AG10803 (cell line): Measurements from ENCODE around the gene ELOF1.
A peak's percentile ranks its signal among the peaks of the same experiment; 100 is the strongest.

Source experiments
- DNase-seq: peaks from one replicate; pipeline ENCODE4 v3.0.0; 2010; ENCODE audit warnings: low read depth
- H3K4me3 ChIP-seq: 2 replicates; pipeline ENCODE4 v1.5.1; 2011; ENCODE audit warnings: mild to moderate bottlenecking, low read length, control low read depth
- TF ChIP-seq, protein P1 (sequence below): conservative IDR thresholded peaks from 2 replicates; pipeline ENCODE4 v1.5.1; 2011; ENCODE audit warnings: mild to moderate bottlenecking, low read length, control low read depth, inconsistent platforms

The ELOF1 gene

DNA sequence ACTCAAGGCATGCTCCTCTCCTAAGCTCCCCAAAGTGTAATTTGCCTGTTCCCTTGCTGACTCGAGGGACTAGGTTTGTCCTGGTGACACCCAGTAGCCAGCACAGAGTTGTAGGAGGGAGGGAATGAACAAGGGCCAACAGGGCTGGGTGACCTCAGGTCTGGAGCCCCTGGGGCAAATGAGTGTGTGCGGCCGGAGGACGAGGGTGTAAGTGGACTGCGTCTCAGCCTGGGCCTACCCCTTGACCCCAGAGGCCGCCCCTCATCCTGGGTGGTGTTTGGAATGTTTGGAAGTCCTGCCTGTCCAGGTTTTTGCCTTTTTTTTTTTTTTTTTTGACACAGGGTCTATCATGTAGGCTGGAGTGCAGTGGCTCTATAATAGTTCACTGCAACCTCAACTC, 52.1 kb downstream of the ELOF1 start:
- H3K4me3 ChIP-seq, result no peak overlapping the region
- DNase-seq, result no peak
- TF ChIP-seq, protein P1, sequence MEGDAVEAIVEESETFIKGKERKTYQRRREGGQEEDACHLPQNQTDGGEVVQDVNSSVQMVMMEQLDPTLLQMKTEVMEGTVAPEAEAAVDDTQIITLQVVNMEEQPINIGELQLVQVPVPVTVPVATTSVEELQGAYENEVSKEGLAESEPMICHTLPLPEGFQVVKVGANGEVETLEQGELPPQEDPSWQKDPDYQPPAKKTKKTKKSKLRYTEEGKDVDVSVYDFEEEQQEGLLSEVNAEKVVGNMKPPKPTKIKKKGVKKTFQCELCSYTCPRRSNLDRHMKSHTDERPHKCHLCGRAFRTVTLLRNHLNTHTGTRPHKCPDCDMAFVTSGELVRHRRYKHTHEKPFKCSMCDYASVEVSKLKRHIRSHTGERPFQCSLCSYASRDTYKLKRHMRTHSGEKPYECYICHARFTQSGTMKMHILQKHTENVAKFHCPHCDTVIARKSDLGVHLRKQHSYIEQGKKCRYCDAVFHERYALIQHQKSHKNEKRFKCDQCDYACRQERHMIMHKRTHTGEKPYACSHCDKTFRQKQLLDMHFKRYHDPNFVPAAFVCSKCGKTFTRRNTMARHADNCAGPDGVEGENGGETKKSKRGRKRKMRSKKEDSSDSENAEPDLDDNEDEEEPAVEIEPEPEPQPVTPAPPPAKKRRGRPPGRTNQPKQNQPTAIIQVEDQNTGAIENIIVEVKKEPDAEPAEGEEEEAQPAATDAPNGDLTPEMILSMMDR, result no peak

DNA sequence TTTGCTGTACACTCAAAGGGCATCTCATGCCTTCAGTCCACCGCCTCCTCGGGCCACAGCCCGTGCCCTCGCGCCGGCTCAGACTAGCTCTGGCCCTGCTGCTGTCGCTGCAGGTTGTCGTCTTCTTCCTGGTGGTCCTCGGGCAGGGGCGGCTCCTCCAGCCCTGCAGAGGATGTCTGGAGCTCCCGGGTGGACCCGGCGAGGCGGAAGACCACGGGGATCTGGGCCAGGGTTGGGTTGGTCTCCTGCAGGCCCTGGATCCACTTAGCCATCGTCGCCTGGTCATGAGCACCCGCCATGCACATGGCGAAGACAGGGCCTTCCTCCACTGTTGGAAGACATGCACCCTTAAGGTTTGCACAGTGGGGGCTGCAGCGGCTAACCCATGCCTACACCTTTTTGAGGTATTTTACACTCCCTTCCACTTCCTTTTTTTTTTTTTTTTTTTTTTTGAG, 52.9 kb downstream of the ELOF1 start:
- TF ChIP-seq, protein P1, result no peak
- peak overlapping the region; percentile 66 for H3K4me3 ChIP-seq
- DNase-seq, result no peak

DNA sequence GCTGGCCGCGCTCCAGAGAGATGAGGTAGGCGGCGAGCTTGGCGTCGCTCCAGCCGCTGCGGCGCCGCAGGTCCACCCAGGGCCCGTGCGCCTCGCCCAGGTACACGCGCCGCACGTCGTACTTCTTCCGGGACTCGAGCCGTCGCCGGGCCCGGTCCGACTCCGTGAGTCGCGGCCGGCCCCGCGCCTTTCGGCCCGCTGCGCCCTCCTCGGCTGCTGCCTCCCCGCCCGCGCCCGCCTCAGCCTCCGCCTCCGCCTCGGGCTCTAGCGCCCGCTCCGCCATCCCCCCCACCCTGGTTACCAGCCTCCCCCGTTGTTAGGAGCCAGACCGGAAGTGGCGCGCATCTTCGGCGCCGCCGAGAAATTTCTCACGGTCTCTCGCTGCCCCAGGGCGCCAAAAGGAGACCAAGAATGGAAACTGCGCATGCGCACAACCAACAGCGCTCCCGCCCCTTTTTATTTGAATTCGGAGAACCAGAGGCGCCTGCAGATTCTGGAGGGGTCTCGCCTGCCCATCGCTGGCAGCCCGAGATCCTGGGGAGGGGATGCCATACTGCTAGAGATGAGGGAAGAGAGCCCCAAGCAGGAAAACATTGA, 53.4 kb downstream of the ELOF1 start, which contains the start of gene ZNF653:
ZNF653 (minus strand) TSS at position 336 of the 597 bp plus-strand sequence; CDS start at position 283, 53 bp downstream.
- H3K4me3 ChIP-seq, result peak within 1 kb of the TSS; percentile 66
- TF ChIP-seq, protein P1, result no peak
- peak; percentile 90 for DNase-seq

DNA sequence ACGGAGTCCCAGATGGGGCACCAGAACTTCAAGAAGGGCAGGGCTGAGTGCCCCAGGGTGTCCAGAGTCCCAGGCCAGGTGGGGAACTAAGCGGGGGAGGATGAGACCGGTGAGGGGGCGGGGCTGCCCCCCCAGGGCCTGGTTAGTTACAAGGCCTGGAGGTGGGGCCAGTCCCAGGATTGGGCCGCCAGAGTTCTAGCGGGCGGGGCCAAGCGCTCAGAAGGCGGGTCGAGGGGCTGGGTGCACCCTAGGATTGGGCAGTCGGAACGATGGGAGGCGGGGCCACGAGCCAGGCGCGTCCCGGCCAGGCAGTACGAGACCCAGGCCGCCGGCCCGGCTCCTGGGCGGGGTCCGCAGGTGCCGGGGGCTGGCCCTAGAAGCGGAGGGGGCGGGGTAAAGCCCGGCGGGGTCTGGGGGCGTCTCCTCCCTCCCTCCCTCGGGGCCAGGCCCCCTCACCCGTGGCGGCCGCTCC, 54.0 kb downstream of the ELOF1 start:
- peak overlapping the region; percentile 66 for H3K4me3 ChIP-seq
- DNase-seq, result peak; percentile 94
- TF ChIP-seq, protein P1, result no peak

DNA sequence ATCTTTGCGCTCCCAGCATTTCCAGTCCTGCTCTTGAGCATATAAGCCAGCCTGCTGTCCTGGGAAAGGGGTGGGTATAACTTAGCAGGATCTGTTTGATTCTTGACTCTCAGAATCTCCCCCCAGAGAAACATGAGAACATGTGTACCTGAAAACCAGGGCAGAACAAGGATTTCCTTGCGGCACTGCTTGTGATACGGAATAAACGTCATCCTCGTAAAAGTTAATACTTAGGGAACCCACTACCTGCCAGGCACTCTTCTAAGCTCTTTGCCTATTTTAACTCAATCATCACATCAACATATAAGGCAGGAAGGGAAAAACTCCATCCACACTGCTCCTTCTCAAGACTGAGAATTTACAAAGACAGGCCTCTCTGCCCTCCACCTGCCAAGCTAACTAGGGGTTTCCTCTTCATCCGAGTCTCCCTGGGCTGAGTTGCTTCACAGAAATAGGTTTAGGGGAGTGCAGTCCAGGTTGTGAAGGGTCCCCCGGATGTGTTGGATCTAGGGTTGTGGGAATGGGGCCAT, 54.5 kb downstream of the ELOF1 start:
- H3K4me3 ChIP-seq, result peak overlapping the region; percentile 66
- TF ChIP-seq, protein P1, result no peak
- no peak for DNase-seq
